Measurements from ENCODE around the gene CALD1.

- TF ChIP-seq CTCF (conservative IDR thresholded peaks at IDR 0.05; ENCODE audit: low read depth in 2 of 2): no peak
- TF ChIP-seq REST (IDR thresholded peaks at IDR 0.05; ENCODE audit: unreplicated experiment): no peak
- TF ChIP-seq POLR2AphosphoS5 (IDR thresholded peaks at IDR 0.05; ENCODE audit: low read depth): no peak
- TF ChIP-seq EZH2phosphoT487 (IDR thresholded peaks at IDR 0.05; ENCODE audit: unreplicated experiment): no peak
- no peak for TF ChIP-seq EZH2 (IDR thresholded peaks at IDR 0.05; ENCODE audit: low read depth, unreplicated experiment)
- no peak for TF ChIP-seq ZNF462 (CRISPR knock-in tag; IDR thresholded peaks at IDR 0.05)
Measured at GRCh38 chr7:134907000-134907399, 127.6 kb downstream of the CALD1 start.

Measured in GM23338 (cell line).